Mononuclear cell (primary cell): ENCODE results near the gene CAPZA1. TPM values are rescaled to one million over a fixed set of nuclear protein-coding genes. Genes with fewer than 3 reads are reported as not detected.

Experiments used
- H3K27me3 ChIP-seq: 2 replicates; pipeline ENCODE4 v1.6.0; 2011; ENCODE audit warnings: low read length, control low read depth; ENCODE audit not compliant: insufficient read depth
- H3K4me1 ChIP-seq: 2 replicates; pipeline ENCODE4 v1.5.1; 2011; ENCODE audit warnings: mild to moderate bottlenecking, low read length, control low read depth; ENCODE audit not compliant: insufficient read depth
- H3K4me3 ChIP-seq: 2 replicates; pipeline ENCODE4 v1.5.1; 2011; ENCODE audit warnings: mild to moderate bottlenecking, low read length, moderate library complexity
- H3K9me3 ChIP-seq: 2 replicates; pipeline ENCODE4 v1.5.1; 2011; ENCODE audit warnings: low read depth, mild to moderate bottlenecking, control low read depth, low read length
- total RNA-seq: library from RNA; depleted of rRNA; stranded (reverse); fragments of >200 nt; gene quantifications from one replicate; pipeline ENCODE4 v1.2.3, GENCODE V29; 2012

The CAPZA1 gene
- total RNA-seq, 1 donor: 248 TPM

- H3K27me3 ChIP-seq: no peaks in the 10 kb centered on the region
- H3K4me1 ChIP-seq: no peaks in the 10 kb centered on the region
- H3K4me3 ChIP-seq: no peak overlapping the region
- no peaks in the 10 kb centered on the region for H3K9me3 ChIP-seq
Observed at GRCh38 chr1:112685913-112686312, 66.3 kb downstream of the CAPZA1 start.

- Histone ChIP-seq H3K9me3 (no peaks in the 10 kb centered on the region), H3K4me3 (no peak overlapping the region), H3K27me3 (no peaks in the 10 kb centered on the region), H3K4me1 (no peaks in the 10 kb centered on the region)
Observed at GRCh38 chr1:112686417-112686816, 66.8 kb downstream of the CAPZA1 start.

GRCh38 chr1:112686835-112687234 is 67.2 kb downstream of the CAPZA1 start:
- no peaks in the 10 kb centered on the region for H3K9me3 ChIP-seq
- H3K27me3 ChIP-seq: no peaks in the 10 kb centered on the region
- H3K4me1 ChIP-seq: no peaks in the 10 kb centered on the region
- no peak overlapping the region for H3K4me3 ChIP-seq

- Histone ChIP-seq H3K4me1 (no peaks in the 10 kb centered on the region), H3K27me3 (no peaks in the 10 kb centered on the region), H3K4me3 (no peak overlapping the region), H3K9me3 (no peaks in the 10 kb centered on the region)
Observed at GRCh38 chr1:112687361-112687760, 67.7 kb downstream of the CAPZA1 start.

- no peaks in the 10 kb centered on the region for H3K9me3 ChIP-seq
- H3K27me3 ChIP-seq: no peaks in the 10 kb centered on the region
- H3K4me3 ChIP-seq: no peak overlapping the region
- no peaks in the 10 kb centered on the region for H3K4me1 ChIP-seq
Observed at GRCh38 chr1:112687785-112688496, 68.3 kb downstream of the CAPZA1 start.

GRCh38 chr1:112688781-112689193 is 69.2 kb downstream of the CAPZA1 start:
- no peak overlapping the region for H3K4me3 ChIP-seq
- no peaks in the 10 kb centered on the region for H3K4me1 ChIP-seq
- H3K27me3 ChIP-seq: no peaks in the 10 kb centered on the region
- no peaks in the 10 kb centered on the region for H3K9me3 ChIP-seq

GRCh38 chr1:112689196-112689841 is 69.7 kb downstream of the CAPZA1 start:
- no peaks in the 10 kb centered on the region for H3K27me3 ChIP-seq
- no peaks in the 10 kb centered on the region for H3K4me1 ChIP-seq
- H3K9me3 ChIP-seq: no peaks in the 10 kb centered on the region
- H3K4me3 ChIP-seq: no peak overlapping the region

- Histone ChIP-seq H3K9me3 (no peaks in the 10 kb centered on the region), H3K4me1 (no peaks in the 10 kb centered on the region), H3K27me3 (no peaks in the 10 kb centered on the region), H3K4me3 (no peak overlapping the region)
Observed at GRCh38 chr1:112689842-112690237, 70.2 kb downstream of the CAPZA1 start.

GRCh38 chr1:112692681-112693080 is 73.0 kb downstream of the CAPZA1 start:
- Histone ChIP-seq H3K27me3 (no peaks in the 10 kb centered on the region), H3K4me3 (no peak overlapping the region), H3K9me3 (no peaks in the 10 kb centered on the region), H3K4me1 (no peaks in the 10 kb centered on the region)

GRCh38 chr1:112693821-112694220 is 74.2 kb downstream of the CAPZA1 start:
- Histone ChIP-seq H3K4me1 (no peaks in the 10 kb centered on the region), H3K4me3 (no peak overlapping the region), H3K27me3 (no peaks in the 10 kb centered on the region), H3K9me3 (no peaks in the 10 kb centered on the region)

- no peak overlapping the region for H3K4me3 ChIP-seq
- H3K9me3 ChIP-seq: no peaks in the 10 kb centered on the region
- H3K4me1 ChIP-seq: peaks cover 2% of the 10 kb centered on the region
- H3K27me3 ChIP-seq: no peaks in the 10 kb centered on the region
Observed at GRCh38 chr1:112694363-112694929, 74.8 kb downstream of the CAPZA1 start.

GRCh38 chr1:112695276-112695675 is 75.6 kb downstream of the CAPZA1 start:
- H3K4me3 ChIP-seq: no peak overlapping the region
- no peaks in the 10 kb centered on the region for H3K27me3 ChIP-seq
- H3K9me3 ChIP-seq: no peaks in the 10 kb centered on the region
- H3K4me1 ChIP-seq: peaks cover 10% of the 10 kb centered on the region

GRCh38 chr1:112696578-112697314 is 77.1 kb downstream of the CAPZA1 start:
- Histone ChIP-seq H3K4me3 (no peak overlapping the region), H3K9me3 (no peaks in the 10 kb centered on the region), H3K27me3 (no peaks in the 10 kb centered on the region), H3K4me1 (peaks cover 24% of the 10 kb centered on the region)

GRCh38 chr1:112697781-112698201 is 78.2 kb downstream of the CAPZA1 start:
- Histone ChIP-seq H3K4me3 (no peak overlapping the region), H3K4me1 (peaks cover 35% of the 10 kb centered on the region)

More at GRCh38 chr1:112697781-112698201, 78.2 kb downstream of the CAPZA1 start:
- Histone ChIP-seq H3K9me3 (no peaks in the 10 kb centered on the region), H3K27me3 (no peaks in the 10 kb centered on the region)
